Parietal lobe (tissue), 1 donor: Measurements from ENCODE around the gene STEAP1. TPM values are rescaled to one million over a fixed set of nuclear protein-coding genes. Genes with fewer than 3 reads are reported as not detected.

Experiments
- total RNA-seq: library from RNA; depleted of rRNA; stranded (reverse); fragments of >200 nt; gene quantifications from one replicate; pipeline ENCODE4 v1.2.3, GENCODE V29; 2014

The STEAP1 gene
- total RNA-seq: not detected

GRCh38 chr7:90153943-90154771 is at the start of gene STEAP1:
Gene STEAP1 (plus strand): TSS chr7:90154469. CDS start chr7:90159789, 5,320 bp downstream.

GRCh38 chr7:90211391-90212148 is 57.3 kb downstream of the STEAP1 start, which contains the start of gene STEAP2:
Gene STEAP2 (plus strand): TSS chr7:90211740. CDS start chr7:90225083, 13,343 bp downstream.

Other genes with a start within 250 kb of the STEAP1 start
- gene STEAP2, start 57.3 kb downstream of the STEAP1 start, total RNA-seq: 2.8 TPM
- gene CFAP69, start 90.7 kb downstream of the STEAP1 start, total RNA-seq: 9.1 TPM
- gene FAM237B, start 166.8 kb downstream of the STEAP1 start, total RNA-seq: not detected
- gene GTPBP10, start 192.2 kb downstream of the STEAP1 start, total RNA-seq: 24.7 TPM
- gene CLDN12, start 249.0 kb downstream of the STEAP1 start, total RNA-seq: 54.5 TPM